RKO (cell line): Measurements from ENCODE around the gene CCDC39.
"Not testable (repeated sequence)": the region's sequence is repeated elsewhere in the genome, so short reads cannot be mapped to it uniquely, and the experiment has no call there.

Source experiments
- DNase-seq: peaks from one replicate; pipeline ENCODE4 v3.0.0-alpha.2; 2016; ENCODE audit warnings: low spot score

Gene CCDC39

GRCh38 chr3:180619723-180620122 lies 59.6 kb downstream of the CCDC39 start:
- DNase-seq, result no peak

GRCh38 chr3:180618563-180618962 lies 60.7 kb downstream of the CCDC39 start:
- not testable (repeated sequence) for DNase-seq

GRCh38 chr3:180617049-180617448 lies 62.2 kb downstream of the CCDC39 start:
- DNase-seq, result no peak

- DNase-seq, result no peak
Observed at GRCh38 chr3:180615954-180616353, 63.3 kb downstream of the CCDC39 start.

GRCh38 chr3:180612364-180612763 lies 66.9 kb downstream of the CCDC39 start:
- no peak for DNase-seq

GRCh38 chr3:180611006-180611405 lies 68.3 kb downstream of the CCDC39 start:
- DNase-seq, result no peak

GRCh38 chr3:180601688-180602666 lies 77.3 kb downstream of the CCDC39 start, which contains the start of gene TTC14:
Gene TTC14, plus strand, starts transcription at chr3:180602163. Its CDS starts 99 bp downstream, at chr3:180602262.
- peak; percentile 92 for DNase-seq

- DNase-seq, result no peak
Observed at GRCh38 chr3:180600473-180600872, 78.8 kb downstream of the CCDC39 start.

GRCh38 chr3:180595559-180595935 lies 83.7 kb downstream of the CCDC39 start:
- no peak for DNase-seq

- peak; percentile 60 for DNase-seq
Observed at GRCh38 chr3:180594631-180595558, 84.4 kb downstream of the CCDC39 start.

GRCh38 chr3:180593631-180594030 lies 85.7 kb downstream of the CCDC39 start:
- not testable (repeated sequence) for DNase-seq

GRCh38 chr3:180590396-180590795 lies 88.9 kb downstream of the CCDC39 start:
- DNase-seq, result no peak

GRCh38 chr3:180580934-180581333 lies 98.4 kb downstream of the CCDC39 start:
- DNase-seq, result no peak

GRCh38 chr3:180575571-180575970 lies 103.7 kb downstream of the CCDC39 start:
- no peak for DNase-seq

- DNase-seq, result no peak
Observed at GRCh38 chr3:180571831-180572598, 107.3 kb downstream of the CCDC39 start.

- DNase-seq, result no peak
Observed at GRCh38 chr3:180570238-180570637, 109.1 kb downstream of the CCDC39 start.

GRCh38 chr3:180564676-180565075 lies 114.6 kb downstream of the CCDC39 start:
- DNase-seq, result no peak
